Peyer's patch (tissue), 4 donors: ENCODE measurements around the gene SH3RF3. TPM values are rescaled to one million over a fixed set of nuclear protein-coding genes. Genes with fewer than 3 reads are reported as not detected.

Source experiments
- DNase-seq, 3 donors: peaks; one replicate each; pipeline ENCODE4 v3.0.0-alpha.2; 2017 to 2019
- H3K27ac ChIP-seq, 4 donors: fragments of 200-600 bp; sonication (generic); one replicate each; pipeline ENCODE4 v1.5.1; 2016 to 2019
- H3K27me3 ChIP-seq, 2 donors: fragments of 200-600 bp; sonication (generic); one replicate each; pipeline ENCODE4 v1.5.1; 2019
- H3K36me3 ChIP-seq, 3 donors: fragments of 200-600 bp; sonication (generic); one replicate each; pipeline ENCODE4 v1.5.1; 2016 to 2019
- H3K4me1 ChIP-seq, 4 donors: fragments of 200-600 bp; sonication (generic); one replicate each; pipeline ENCODE4 v1.5.1; 2016 to 2019
- H3K4me3 ChIP-seq, 4 donors: fragments of 200-600 bp; sonication (generic); 1 replicate in 3 of 4; 2 replicates in 1 of 4; pipeline ENCODE4 v1.5.1; 2016 to 2019; ENCODE audit warnings: mild to moderate bottlenecking in 1 of 4
- H3K9me3 ChIP-seq, 4 donors: fragments of 200-600 bp; sonication (generic); one replicate each; pipeline ENCODE4 v1.5.1; 2016 to 2019; ENCODE audit warnings: mild to moderate bottlenecking in 1 of 4
- POLR2A ChIP-seq, 2 donors: fragments of 450-650 bp; IDR thresholded peaks; one replicate each; pipeline ENCODE4 v1.5.1; 2017; ENCODE audit warnings: antibody characterized with exemption in 2 of 2, mild to moderate bottlenecking in 2 of 2, moderate library complexity in 2 of 2
- total RNA-seq, 4 donors: library from RNA; depleted of rRNA; stranded (reverse); fragments of >200 nt; gene quantifications; one replicate each; pipeline ENCODE4 v1.1.0, GENCODE V29; 2016
- TF ChIP-seq, protein P1 (sequence below), 6 experiments: fragments of 450-650 bp in 4 of 6; fragments of 200-600 bp in 2 of 6; sonication (generic) in 1 of 6; IDR thresholded peaks; one replicate each; pipeline ENCODE4 v1.5.1; 2017 to 2019; ENCODE audit warnings: antibody characterized with exemption in 6 of 6, mild to moderate bottlenecking in 3 of 6, moderate library complexity in 1 of 6

Gene SH3RF3
- total RNA-seq, 4 donors from 2014 or later: 1.1 to 5.0 (median 3.3) TPM

DNA sequence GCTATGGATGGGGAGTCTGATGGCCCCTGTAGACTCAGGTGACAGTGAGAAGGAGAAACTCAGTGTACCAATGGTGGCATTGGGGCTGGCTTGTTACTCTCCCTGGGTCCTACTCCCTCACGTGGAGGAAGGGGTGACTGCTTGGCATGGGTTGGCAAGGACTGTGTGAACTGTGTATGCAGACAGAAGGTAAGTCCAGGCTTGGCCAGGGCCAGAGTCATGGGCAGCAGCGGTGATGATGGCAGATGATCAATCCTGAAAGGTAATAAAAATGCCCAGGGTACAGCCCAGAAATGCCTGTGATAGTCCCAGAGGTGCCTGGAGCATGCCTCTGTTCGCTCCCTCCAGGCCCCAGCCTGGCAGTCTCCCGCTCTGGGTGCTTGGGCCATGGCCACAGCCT lies 153.9 kb downstream of the SH3RF3 start:
- no peaks in the 10 kb centered on the region for H3K36me3 ChIP-seq
- DNase-seq: no peak
- no peak overlapping the region for H3K27ac ChIP-seq
- TF ChIP-seq POLR2A (IDR thresholded peaks at IDR 0.05): no peak
- TF ChIP-seq, protein P1, sequence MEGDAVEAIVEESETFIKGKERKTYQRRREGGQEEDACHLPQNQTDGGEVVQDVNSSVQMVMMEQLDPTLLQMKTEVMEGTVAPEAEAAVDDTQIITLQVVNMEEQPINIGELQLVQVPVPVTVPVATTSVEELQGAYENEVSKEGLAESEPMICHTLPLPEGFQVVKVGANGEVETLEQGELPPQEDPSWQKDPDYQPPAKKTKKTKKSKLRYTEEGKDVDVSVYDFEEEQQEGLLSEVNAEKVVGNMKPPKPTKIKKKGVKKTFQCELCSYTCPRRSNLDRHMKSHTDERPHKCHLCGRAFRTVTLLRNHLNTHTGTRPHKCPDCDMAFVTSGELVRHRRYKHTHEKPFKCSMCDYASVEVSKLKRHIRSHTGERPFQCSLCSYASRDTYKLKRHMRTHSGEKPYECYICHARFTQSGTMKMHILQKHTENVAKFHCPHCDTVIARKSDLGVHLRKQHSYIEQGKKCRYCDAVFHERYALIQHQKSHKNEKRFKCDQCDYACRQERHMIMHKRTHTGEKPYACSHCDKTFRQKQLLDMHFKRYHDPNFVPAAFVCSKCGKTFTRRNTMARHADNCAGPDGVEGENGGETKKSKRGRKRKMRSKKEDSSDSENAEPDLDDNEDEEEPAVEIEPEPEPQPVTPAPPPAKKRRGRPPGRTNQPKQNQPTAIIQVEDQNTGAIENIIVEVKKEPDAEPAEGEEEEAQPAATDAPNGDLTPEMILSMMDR (IDR thresholded peaks at IDR 0.05): no peak
- H3K4me3 ChIP-seq: no peak overlapping the region
- H3K4me1 ChIP-seq: peaks cover 0 to 8% (median 0%) of the 10 kb centered on the region in 4 donors
- H3K27me3 ChIP-seq: no peaks in the 10 kb centered on the region
- no peaks in the 10 kb centered on the region for H3K9me3 ChIP-seq

DNA sequence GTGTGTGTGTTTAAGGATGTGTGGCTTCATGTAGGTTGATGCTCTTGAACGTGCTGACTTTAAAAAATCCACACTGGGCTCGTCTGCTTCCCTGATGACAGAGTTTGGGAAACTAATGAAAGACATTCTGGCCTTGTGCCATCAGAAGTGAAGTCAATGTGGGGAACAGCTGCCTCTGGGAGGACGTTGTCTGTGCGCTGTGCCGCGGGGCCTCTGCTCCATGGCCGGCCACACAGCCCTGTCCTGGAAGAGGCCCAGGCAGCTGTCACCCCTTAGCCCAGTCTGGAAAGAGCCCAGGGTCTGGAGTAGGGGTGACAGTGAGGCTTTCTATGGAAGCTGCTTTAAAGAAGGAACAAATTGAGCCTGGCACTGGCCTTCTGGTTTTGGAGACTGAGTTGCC lies 155.8 kb downstream of the SH3RF3 start:
- no peaks in the 10 kb centered on the region for H3K9me3 ChIP-seq
- peaks cover 0 to 8% (median 0%) of the 10 kb centered on the region in 4 donors for H3K4me1 ChIP-seq
- TF ChIP-seq, protein P1 (IDR thresholded peaks at IDR 0.05): no peak
- no peak for TF ChIP-seq POLR2A (IDR thresholded peaks at IDR 0.05)
- no peak for DNase-seq
- no peaks in the 10 kb centered on the region for H3K36me3 ChIP-seq
- no peak overlapping the region for H3K4me3 ChIP-seq
- H3K27me3 ChIP-seq: no peaks in the 10 kb centered on the region
- no peak overlapping the region for H3K27ac ChIP-seq

DNA sequence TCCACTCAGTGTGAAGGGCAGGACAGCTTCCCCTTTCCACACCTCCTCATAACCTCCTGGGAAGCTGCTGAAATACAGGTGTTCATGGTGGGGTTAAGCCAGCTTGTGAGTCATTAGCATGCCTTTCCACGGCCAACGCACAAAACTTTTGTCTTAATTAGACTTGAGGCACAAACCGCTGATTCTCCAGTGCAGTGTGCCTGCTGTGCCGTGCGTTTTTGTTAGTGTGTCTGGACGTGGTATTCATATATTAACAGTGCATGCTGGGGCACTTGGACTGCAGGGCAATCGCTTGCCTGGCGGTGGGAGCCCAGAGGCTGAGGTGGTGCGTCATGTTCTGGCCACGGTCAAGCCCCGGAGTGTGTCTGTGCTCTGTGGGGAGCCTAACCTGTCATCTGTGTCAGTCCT lies 156.2 kb downstream of the SH3RF3 start:
- Histone ChIP-seq H3K4me3 (no peak overlapping the region), H3K36me3 (no peaks in the 10 kb centered on the region), H3K9me3 (no peaks in the 10 kb centered on the region), H3K4me1 (peaks cover 0 to 8% (median 0%) of the 10 kb centered on the region in 4 donors), H3K27me3 (no peaks in the 10 kb centered on the region), H3K27ac (no peak overlapping the region)
- TF ChIP-seq, protein P1 (IDR thresholded peaks at IDR 0.05): no peak
- TF ChIP-seq POLR2A (IDR thresholded peaks at IDR 0.05): no peak
- DNase-seq: no peak

DNA sequence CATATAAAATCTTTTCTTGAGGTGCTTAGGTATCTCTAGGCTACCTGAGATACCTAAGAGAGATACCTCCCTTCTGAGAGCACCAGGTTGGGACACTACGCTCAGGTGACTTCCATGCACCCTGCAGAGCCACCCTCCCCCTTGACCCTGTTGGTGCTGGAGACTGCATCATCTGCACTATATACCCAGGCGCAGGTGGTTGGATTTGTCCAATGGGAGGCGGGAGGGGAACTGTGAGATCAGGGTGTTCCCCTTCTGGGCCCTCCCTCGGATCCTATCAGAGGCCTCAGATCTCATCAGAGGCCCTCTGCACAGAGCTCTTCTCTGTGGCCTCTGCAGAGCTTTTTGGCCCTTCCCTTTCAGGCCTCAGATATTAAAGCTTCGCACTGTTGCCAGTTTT lies 158.4 kb downstream of the SH3RF3 start:
- Histone ChIP-seq H3K27ac (no peak overlapping the region), H3K9me3 (no peaks in the 10 kb centered on the region), H3K4me1 (peaks cover 0 to 8% (median 0%) of the 10 kb centered on the region in 4 donors), H3K36me3 (no peaks in the 10 kb centered on the region), H3K4me3 (no peak overlapping the region), H3K27me3 (no peaks in the 10 kb centered on the region)
- no peak for TF ChIP-seq POLR2A (IDR thresholded peaks at IDR 0.05)
- TF ChIP-seq, protein P1 (IDR thresholded peaks at IDR 0.05): no peak
- no peak for DNase-seq

DNA sequence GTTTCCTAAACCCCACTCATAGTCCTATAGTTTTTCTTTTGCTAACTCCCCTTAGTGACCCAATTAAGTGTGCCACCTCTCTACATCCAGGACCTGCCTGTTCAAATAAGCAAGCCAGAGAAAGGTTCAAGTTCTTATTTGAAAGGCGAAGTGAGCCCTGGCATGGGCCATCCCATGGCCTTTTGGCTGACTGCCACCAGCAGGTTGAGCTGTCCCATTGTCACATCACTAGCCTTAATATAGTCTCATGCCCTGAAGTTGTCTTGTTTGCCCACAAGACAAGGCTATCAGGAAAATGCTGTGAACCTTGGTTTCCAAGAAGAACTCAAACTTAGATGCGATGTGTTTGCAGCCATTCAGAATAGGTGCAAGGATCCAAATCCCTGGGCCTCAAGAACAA lies 158.8 kb downstream of the SH3RF3 start:
- no peaks in the 10 kb centered on the region for H3K27me3 ChIP-seq
- peaks cover 0 to 8% (median 0%) of the 10 kb centered on the region in 4 donors for H3K4me1 ChIP-seq
- H3K36me3 ChIP-seq: no peaks in the 10 kb centered on the region
- no peaks in the 10 kb centered on the region for H3K9me3 ChIP-seq
- TF ChIP-seq, protein P1 (IDR thresholded peaks at IDR 0.05): no peak
- TF ChIP-seq POLR2A (IDR thresholded peaks at IDR 0.05): no peak
- no peak overlapping the region for H3K4me3 ChIP-seq
- H3K27ac ChIP-seq: no peak overlapping the region
- no peak for DNase-seq
